PC-3 (cell line): ENCODE measurements around the gene MESP2. TPM values are rescaled to one million over a fixed set of nuclear protein-coding genes. Genes with fewer than 3 reads are reported as not detected.

Experiments
- ATAC-seq: fragments of 200-7000 bp; cut with Tn5 transposase; 2 replicates; pipeline ENCODE4 v1.9.1; 2020; ENCODE audit warnings: mild to moderate bottlenecking, moderate library complexity
- BruUV-seq: library from RNA; stranded (reverse); fragments of 400-500 nt; replicated peaks from 2 replicates; lab custom pipeline; 2021; lab: Mats Ljungman, UMichigan
- CTCF ChIA-PET: fragments of 300-600 bp; sonication (Branson Sonifier 250); formaldehyde crosslinking; loops from one replicate; lab custom pipeline; 2022; ENCODE audit warnings: antibody characterized with exemption; lab: Charles Lee
- POLR2A ChIA-PET: fragments of 300-600 bp; sonication (Branson Sonifier 250); formaldehyde crosslinking; loops from one replicate; lab custom pipeline; 2022; ENCODE audit warnings: antibody characterized with exemption; ENCODE audit not compliant: unreplicated experiment; lab: Charles Lee
- DNase-seq: peaks from one replicate; pipeline ENCODE4 v3.0.0-alpha.2; 2015
- H2AFZ ChIP-seq: fragments of 300-600 bp; sonication (generic); 2 replicates; pipeline ENCODE4 v1.6.0; 2016; ENCODE audit warnings: antibody characterized with exemption, low read length
- H3F3A ChIP-seq: fragments of 300-600 bp; sonication (generic); one replicate; pipeline ENCODE4 v1.6.0; 2017; ENCODE audit warnings: antibody characterized with exemption, low read length, control low read depth, mild to moderate bottlenecking; ENCODE audit not compliant: unreplicated experiment
- H3K27ac ChIP-seq: fragments of 300-600 bp; sonication (generic); 2 replicates; pipeline ENCODE4 v1.5.1; 2016; ENCODE audit warnings: mild to moderate bottlenecking, low read length
- H3K27me3 ChIP-seq: fragments of 300-600 bp; sonication (generic); 2 replicates; pipeline ENCODE4 v1.6.1; 2016; ENCODE audit warnings: low read length, mixed read lengths
- H3K36me3 ChIP-seq: fragments of 300-600 bp; sonication (generic); 2 replicates; pipeline ENCODE4 v1.6.1; 2016; ENCODE audit warnings: low read depth, mixed run types, low read length, mixed read lengths
- H3K4me1 ChIP-seq: fragments of 300-600 bp; sonication (generic); 2 replicates; pipeline ENCODE4 v1.5.1; 2016; ENCODE audit warnings: low read length; ENCODE audit not compliant: insufficient read depth
- H3K4me2 ChIP-seq: fragments of 300-600 bp; sonication (generic); 2 replicates; pipeline ENCODE4 v1.6.0; 2016; ENCODE audit warnings: low read length
- H3K4me3 ChIP-seq: fragments of 300-600 bp; sonication (generic); 2 replicates; pipeline ENCODE4 v1.5.1; 2016; ENCODE audit warnings: mild to moderate bottlenecking, low read length, mixed read lengths
- H3K79me2 ChIP-seq: fragments of 300-600 bp; sonication (generic); 2 replicates; pipeline ENCODE4 v1.6.1; 2017; ENCODE audit warnings: low read length, mixed read lengths
- H3K9ac ChIP-seq: fragments of 300-600 bp; sonication (generic); 2 replicates; pipeline ENCODE4 v1.6.0; 2016; ENCODE audit warnings: mild to moderate bottlenecking, low read length
- H3K9me2 ChIP-seq: fragments of 300-600 bp; sonication (generic); replicated peaks from 2 replicates; pipeline ENCODE4 v1.6.1; 2016; ENCODE audit warnings: mixed run types, low read length, mixed read lengths
- H3K9me3 ChIP-seq: fragments of 300-600 bp; sonication (generic); 2 replicates; pipeline ENCODE4 v1.6.1; 2016; ENCODE audit warnings: low read length, mixed read lengths
- H4K20me1 ChIP-seq: fragments of 300-600 bp; sonication (generic); 2 replicates; pipeline ENCODE4 v1.6.1; 2016; ENCODE audit warnings: low read length, mixed read lengths
- CTCF ChIP-seq: fragments of 300-600 bp; sonication (generic); conservative IDR thresholded peaks from 2 replicates; pipeline ENCODE4 v1.5.1; 2017; ENCODE audit warnings: antibody characterized with exemption, low read depth, mild to moderate bottlenecking, low read length
- EZH2 ChIP-seq: fragments of 300-600 bp; sonication (generic); IDR thresholded peaks from one replicate; pipeline ENCODE4 v1.6.1; 2017; ENCODE audit warnings: antibody characterized with exemption, mild to moderate bottlenecking, low read length; ENCODE audit not compliant: unreplicated experiment
- EZH2phosphoT487 ChIP-seq: fragments of 300-600 bp; sonication (generic); IDR thresholded peaks from 2 replicates; pipeline ENCODE4 v1.6.1; 2018; ENCODE audit warnings: mild to moderate bottlenecking, antibody characterized with exemption, low read length, borderline replicate concordance
- intact Hi-C: fragments of 100-400 bp; cut with micrococcal nuclease; formaldehyde crosslinking; loops from 2 replicates; pipeline ENCODE4 v1.9.0; 2023
- total RNA-seq: library from RNA; depleted of rRNA; stranded (reverse); fragments of >200 nt; gene quantifications from 2 replicates; pipeline ENCODE4 v1.2.3, GENCODE V29; 2014

The MESP2 gene
- total RNA-seq, 1 experiment from 2014 or later, result 1.1 TPM

GRCh38 chr15:89818287-89818686 is 42.2 kb downstream of the MESP2 start:
- peaks cover 59% of the 10 kb centered on the region for H3K4me1 ChIP-seq
- no peak overlapping the region for H2AFZ ChIP-seq
- no peaks in the 10 kb centered on the region for H3K36me3 ChIP-seq
- H3K9me2 ChIP-seq, result no peaks in the 10 kb centered on the region
- no peak for ATAC-seq
- H3F3A ChIP-seq, result peaks cover 15% of the 10 kb centered on the region
- no peak overlapping the region for H3K4me3 ChIP-seq
- no peaks in the 10 kb centered on the region for H4K20me1 ChIP-seq
- CTCF ChIA-PET, result no interaction called here
- TF ChIP-seq EZH2phosphoT487 (no peak), EZH2 (no peak), CTCF (no peak)
- no peaks in the 10 kb centered on the region for H3K27me3 ChIP-seq
- H3K27ac ChIP-seq, result peak overlapping the region; percentile 92
- POLR2A ChIA-PET, result no interaction called here
- peak overlapping the region; percentile 19; the same call in 1 of the 2 replicates for H3K9ac ChIP-seq
- no peak for DNase-seq
- no peaks in the 10 kb centered on the region for H3K9me3 ChIP-seq
- peaks cover 17% of the 10 kb centered on the region for H3K79me2 ChIP-seq
- intact Hi-C loops, result no loop called here
- no TSS peak for BruUV-seq
- peak overlapping the region; percentile 50; the same call in 1 of the 2 replicates for H3K4me2 ChIP-seq

GRCh38 chr15:89820666-89821611 is 44.8 kb downstream of the MESP2 start:
- Histone ChIP-seq H3F3A (peaks cover 15% of the 10 kb centered on the region), H3K27ac (peak overlapping the region; percentile 100), H3K36me3 (no peaks in the 10 kb centered on the region), H4K20me1 (no peaks in the 10 kb centered on the region), H3K4me1 (peaks cover 77% of the 10 kb centered on the region), H3K9me3 (no peaks in the 10 kb centered on the region), H3K9me2 (no peaks in the 10 kb centered on the region), H3K9ac (peak overlapping the region; percentile 91), H3K27me3 (no peaks in the 10 kb centered on the region), H3K79me2 (0 out of 2 replicates have a peak, but pooled peaks cover 8% of the 10 kb centered on the region), H3K4me3 (peak overlapping the region; percentile 47), H3K4me2 (peak overlapping the region; percentile 79), H2AFZ (no peak overlapping the region)
- ATAC-seq (peak; percentile 73), DNase-seq (peak; percentile 97)
- ChIA-PET CTCF (interaction anchor here (1.5 kb wide), 1 partner anchor 60 kb away, joined by 6 read pairs; no protein-coding TSS in a partner anchor), POLR2A (interaction anchor here (0.5 to 0.6 kb wide), 2 partner anchors 48 to 74 kb away, joined by 3 to 4 read pairs; no protein-coding TSS in a partner anchor)
- TF ChIP-seq EZH2phosphoT487 (peak; percentile 71; the same call in 1 of the 2 replicates), EZH2 (no peak), CTCF (no peak)
- TSS peak; percentile 71 for BruUV-seq
- intact Hi-C loops, result loop anchor here (2.0 kb wide), 1 partner anchor 48 kb away; no protein-coding TSS in a partner anchor
